ENCODE results near the gene ZNF618.

Gene ZNF618

DNA sequence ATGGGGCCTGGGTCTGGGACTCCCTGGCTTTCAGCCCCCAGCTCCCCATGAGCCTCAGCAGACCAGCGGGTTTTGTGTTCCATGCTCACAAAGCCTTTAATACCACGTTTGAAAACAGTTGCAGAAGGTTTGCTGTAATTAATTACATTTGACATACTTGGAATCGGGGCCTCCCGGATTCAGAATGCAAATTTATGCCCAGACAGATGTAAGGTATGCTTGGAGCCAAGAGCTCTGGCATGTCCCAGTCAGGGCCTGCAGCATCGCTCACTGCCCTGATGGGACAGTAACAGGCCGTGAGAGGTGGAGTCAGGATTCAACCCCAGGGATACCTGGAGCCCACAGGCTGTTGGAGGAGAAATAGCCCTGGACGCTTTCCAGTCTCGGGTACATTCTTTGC, 12.2 kb downstream of the ZNF618 start:
- TF ChIP-seq, protein P1, sequence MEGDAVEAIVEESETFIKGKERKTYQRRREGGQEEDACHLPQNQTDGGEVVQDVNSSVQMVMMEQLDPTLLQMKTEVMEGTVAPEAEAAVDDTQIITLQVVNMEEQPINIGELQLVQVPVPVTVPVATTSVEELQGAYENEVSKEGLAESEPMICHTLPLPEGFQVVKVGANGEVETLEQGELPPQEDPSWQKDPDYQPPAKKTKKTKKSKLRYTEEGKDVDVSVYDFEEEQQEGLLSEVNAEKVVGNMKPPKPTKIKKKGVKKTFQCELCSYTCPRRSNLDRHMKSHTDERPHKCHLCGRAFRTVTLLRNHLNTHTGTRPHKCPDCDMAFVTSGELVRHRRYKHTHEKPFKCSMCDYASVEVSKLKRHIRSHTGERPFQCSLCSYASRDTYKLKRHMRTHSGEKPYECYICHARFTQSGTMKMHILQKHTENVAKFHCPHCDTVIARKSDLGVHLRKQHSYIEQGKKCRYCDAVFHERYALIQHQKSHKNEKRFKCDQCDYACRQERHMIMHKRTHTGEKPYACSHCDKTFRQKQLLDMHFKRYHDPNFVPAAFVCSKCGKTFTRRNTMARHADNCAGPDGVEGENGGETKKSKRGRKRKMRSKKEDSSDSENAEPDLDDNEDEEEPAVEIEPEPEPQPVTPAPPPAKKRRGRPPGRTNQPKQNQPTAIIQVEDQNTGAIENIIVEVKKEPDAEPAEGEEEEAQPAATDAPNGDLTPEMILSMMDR (IDR thresholded peaks at IDR 0.05; ENCODE audit: insufficient read depth, low read depth, low read length, missing control alignments), result no peak
- DNase-seq (ENCODE audit: low read depth), result no peak
- no peak overlapping the region for H3K4me3 ChIP-seq (ENCODE audit: low read length)

DNA sequence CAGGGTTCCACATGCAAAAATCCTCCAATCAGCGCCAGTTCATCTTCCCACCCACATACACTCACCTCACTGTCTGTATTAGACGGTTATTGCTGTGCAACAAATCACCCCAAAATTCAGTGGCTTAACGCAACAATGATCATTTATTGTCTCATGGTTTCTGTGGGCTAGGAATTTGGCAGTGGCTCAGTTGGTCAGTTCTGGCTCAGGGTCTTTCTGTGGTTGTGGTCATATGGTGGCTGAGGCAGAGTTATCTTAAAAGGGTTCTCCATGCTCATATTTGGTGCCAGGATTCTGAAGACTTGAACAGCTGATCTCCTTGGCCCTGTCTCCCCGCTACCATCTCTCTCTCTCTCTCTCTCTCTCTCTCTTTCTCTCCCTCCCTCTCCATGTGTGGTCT, 12.9 kb downstream of the ZNF618 start:
- DNase-seq (ENCODE audit: low read depth), result no peak
- TF ChIP-seq, protein P1 (IDR thresholded peaks at IDR 0.05; ENCODE audit: insufficient read depth, low read depth, low read length, missing control alignments), result no peak
- H3K4me3 ChIP-seq (ENCODE audit: low read length), result no peak overlapping the region

DNA sequence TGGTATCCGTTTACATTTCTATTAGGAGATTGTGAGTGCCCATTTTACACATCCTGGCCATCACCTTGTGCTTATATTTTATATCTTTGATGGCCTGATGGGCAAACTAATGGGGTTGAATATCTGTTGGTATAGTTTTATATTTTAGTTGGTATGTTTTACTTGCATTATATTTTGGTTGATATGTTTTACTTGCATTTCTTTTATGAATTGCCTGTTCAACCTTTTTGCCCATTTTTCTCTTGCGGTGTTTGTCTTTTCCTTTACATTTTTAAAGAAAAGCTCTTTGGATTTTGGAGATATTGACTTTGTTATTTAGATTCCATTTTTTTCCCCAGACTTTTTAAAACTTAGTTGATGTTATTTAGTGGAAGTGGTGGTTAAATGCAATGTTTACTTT, 14.6 kb downstream of the ZNF618 start:
- TF ChIP-seq, protein P1 (IDR thresholded peaks at IDR 0.05; ENCODE audit: insufficient read depth, low read depth, low read length, missing control alignments), result no peak
- DNase-seq (ENCODE audit: low read depth), result no peak
- H3K4me3 ChIP-seq (ENCODE audit: low read length), result no peak overlapping the region

DNA sequence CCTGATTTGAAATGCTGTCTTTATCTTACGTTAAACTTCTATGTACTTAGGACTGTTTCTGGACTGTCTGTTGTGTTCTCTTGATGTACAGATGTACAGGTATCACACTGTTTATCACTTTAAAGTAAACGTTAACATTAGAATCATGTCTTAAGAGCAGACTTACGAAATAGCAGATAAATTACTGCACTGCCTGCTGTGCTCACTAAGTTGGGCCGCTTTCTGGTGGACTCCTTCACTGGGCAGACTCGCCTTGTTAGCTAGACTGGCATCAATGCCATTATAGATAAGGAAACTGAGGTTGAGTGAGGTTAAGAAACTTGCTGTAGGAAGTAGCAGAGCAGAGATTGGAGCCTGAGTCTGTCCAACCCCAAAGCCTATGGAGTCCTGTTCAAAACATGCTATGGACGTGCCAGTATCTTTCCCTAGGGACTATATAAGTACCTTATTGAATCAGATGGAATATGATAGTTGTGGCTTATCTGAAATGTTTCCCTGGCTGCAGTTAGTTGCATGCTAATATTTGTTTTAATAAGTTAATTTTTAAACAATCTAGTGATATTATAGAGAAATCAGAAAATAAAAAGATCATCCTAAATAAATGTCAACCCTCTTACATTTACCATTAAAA, 16.9 kb downstream of the ZNF618 start:
- H3K4me3 ChIP-seq (ENCODE audit: low read length), result no peak overlapping the region
- DNase-seq (ENCODE audit: low read depth), result no peak
- TF ChIP-seq, protein P1 (IDR thresholded peaks at IDR 0.05; ENCODE audit: insufficient read depth, low read depth, low read length, missing control alignments), result no peak

DNA sequence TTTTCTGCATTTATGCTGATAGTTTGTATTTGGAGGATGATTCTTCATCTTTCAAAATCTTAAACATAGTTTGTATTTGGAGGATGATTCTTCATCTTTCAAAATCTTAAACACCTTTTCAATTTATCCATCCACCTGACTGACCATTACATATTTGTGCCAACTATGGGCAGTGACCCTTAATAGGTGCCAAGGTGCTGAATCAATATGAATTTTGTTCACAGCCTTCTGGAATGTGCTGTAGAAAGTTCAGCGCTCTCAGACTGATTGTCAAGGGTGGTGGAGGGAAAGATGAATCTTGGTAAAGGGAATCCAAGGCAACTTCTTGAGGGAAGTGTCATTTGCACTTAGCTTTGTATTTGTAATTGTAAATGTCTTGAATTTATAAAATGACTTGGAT, 18.1 kb downstream of the ZNF618 start:
- TF ChIP-seq, protein P1 (IDR thresholded peaks at IDR 0.05; ENCODE audit: insufficient read depth, low read depth, low read length, missing control alignments), result no peak
- H3K4me3 ChIP-seq (ENCODE audit: low read length), result no peak overlapping the region
- DNase-seq (ENCODE audit: low read depth), result no peak

DNA sequence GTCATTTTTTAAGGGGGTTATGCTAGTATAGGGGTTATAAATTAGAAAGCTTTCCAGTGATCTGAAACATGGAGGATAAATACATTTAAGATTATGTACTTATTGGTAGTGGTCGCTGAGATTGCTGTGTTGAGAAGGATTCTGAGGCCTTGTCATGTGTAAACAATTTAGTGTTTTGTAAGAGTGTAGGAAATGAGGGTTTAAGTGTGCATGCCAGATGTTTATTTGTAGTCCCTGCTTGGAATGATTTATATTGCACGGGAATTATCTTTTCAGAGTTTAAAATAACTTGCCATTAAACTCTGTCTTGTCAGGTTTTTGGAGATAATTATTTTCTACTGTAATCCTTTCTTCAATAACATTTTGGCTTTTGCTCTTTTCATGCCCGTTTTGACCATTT, 19.4 kb downstream of the ZNF618 start:
- no peak for DNase-seq (ENCODE audit: low read depth)
- no peak overlapping the region for H3K4me3 ChIP-seq (ENCODE audit: low read length)
- TF ChIP-seq, protein P1 (IDR thresholded peaks at IDR 0.05; ENCODE audit: insufficient read depth, low read depth, low read length, missing control alignments), result no peak

DNA sequence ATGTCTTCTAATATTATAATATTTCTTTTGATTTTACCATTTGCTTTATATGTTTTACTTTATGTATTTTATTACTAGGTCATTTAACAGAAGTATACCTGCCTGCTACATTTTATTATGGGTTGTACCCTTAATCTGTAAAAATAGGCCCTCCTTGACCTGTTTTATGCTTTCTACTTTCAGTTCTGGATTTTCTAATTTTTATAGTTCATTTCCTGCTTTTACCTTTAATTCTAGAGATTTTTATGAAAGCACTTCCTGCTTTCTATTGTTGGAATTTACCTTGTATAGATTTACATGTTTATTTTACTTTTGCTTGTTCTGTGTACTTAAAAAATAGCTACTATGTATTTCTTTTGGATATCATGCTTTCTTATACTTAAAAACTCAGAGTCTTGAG, 20.6 kb downstream of the ZNF618 start:
- TF ChIP-seq, protein P1 (IDR thresholded peaks at IDR 0.05; ENCODE audit: insufficient read depth, low read depth, low read length, missing control alignments), result no peak
- DNase-seq (ENCODE audit: low read depth), result no peak
- no peak overlapping the region for H3K4me3 ChIP-seq (ENCODE audit: low read length)

All from epithelial cell of esophagus (primary cell).